ENCODE results near the gene TRNP1. TPM values are rescaled to one million over a fixed set of nuclear protein-coding genes. Genes with fewer than 3 reads are reported as not detected.

TRNP1 gene
- polyA plus RNA-seq, 1 experiment, result 50.7 TPM

GRCh38 chr1:27036718-27037117 lies 43.2 kb downstream of the TRNP1 start:
- no peak overlapping the region for H3K4me3 ChIP-seq (ENCODE audit: low read depth, low read length)
- ChIA-PET POLR2A (interaction anchor here (0.6 kb wide), 1 partner anchor 118 kb away, joined by 4 read pairs; no protein-coding TSS in a partner anchor), CTCF (interaction anchor here (0.7 to 3.8 kb wide), 3 partner anchors 9 to 134 kb away, joined by 4 to 31 read pairs (median 6); no protein-coding TSS in a partner anchor)
- TF ChIP-seq CTCF (IDR thresholded peaks at IDR 0.05; ENCODE audit: low read depth, low read length), result no peak
- DNase-seq (ENCODE audit: low read depth, low spot score), result no peak
- H3K27me3 ChIP-seq (ENCODE audit: control insufficient read depth, insufficient read depth, low read length), result peaks cover 2% of the 10 kb centered on the region
- H3K27ac ChIP-seq (ENCODE audit: low read depth, low read length), result no peak overlapping the region
- no peaks in the 10 kb centered on the region for H3K9me3 ChIP-seq (ENCODE audit: control insufficient read depth, insufficient read depth, low read length)

- no peak overlapping the region for H3K4me3 ChIP-seq (ENCODE audit: low read depth, low read length)
- TF ChIP-seq CTCF (IDR thresholded peaks at IDR 0.05; ENCODE audit: low read depth, low read length), result no peak
- no peak overlapping the region for H3K27ac ChIP-seq (ENCODE audit: low read depth, low read length)
- ChIA-PET CTCF (interaction anchor here (1.3 to 3.8 kb wide), 2 partner anchors 8 to 60 kb away, joined by 6 to 31 read pairs; no protein-coding TSS in a partner anchor), POLR2A (interaction anchor here (0.5 kb wide), 1 partner anchor 1221 kb away, joined by 5 read pairs; no protein-coding TSS in a partner anchor)
- H3K27me3 ChIP-seq (ENCODE audit: control insufficient read depth, insufficient read depth, low read length), result peaks cover 2% of the 10 kb centered on the region
- H3K9me3 ChIP-seq (ENCODE audit: control insufficient read depth, insufficient read depth, low read length), result no peaks in the 10 kb centered on the region
- no peak for DNase-seq (ENCODE audit: low read depth, low spot score)
Observed at GRCh38 chr1:27037518-27037917, 44.0 kb downstream of the TRNP1 start.

- POLR2A ChIA-PET, result interaction anchor here (0.5 kb wide), 1 partner anchor 1220 kb away, joined by 5 read pairs; no protein-coding TSS in a partner anchor
- no peak overlapping the region for H3K4me3 ChIP-seq (ENCODE audit: low read depth, low read length)
- CTCF ChIA-PET, result interaction anchor here (0.9 kb wide), 1 partner anchor 59 kb away, joined by 3 read pairs; no protein-coding TSS in a partner anchor
Observed at GRCh38 chr1:27038020-27038419, 44.5 kb downstream of the TRNP1 start.

GRCh38 chr1:27042670-27043069 lies 49.2 kb downstream of the TRNP1 start:
- Histone ChIP-seq H3K27me3 (ENCODE audit: control insufficient read depth, insufficient read depth, low read length) (no peaks in the 10 kb centered on the region), H3K4me3 (ENCODE audit: low read depth, low read length) (no peak overlapping the region), H3K27ac (ENCODE audit: low read depth, low read length) (no peak overlapping the region), H3K9me3 (ENCODE audit: control insufficient read depth, insufficient read depth, low read length) (no peaks in the 10 kb centered on the region)
- no peak for DNase-seq (ENCODE audit: low read depth, low spot score)
- ChIA-PET POLR2A (no interaction called here), CTCF (interaction anchor here (0.6 to 8.5 kb wide), 7 partner anchors 13 to 352 kb away, joined by 3 to 348 read pairs (median 26); no protein-coding TSS in a partner anchor)
- no peak for TF ChIP-seq CTCF (IDR thresholded peaks at IDR 0.05; ENCODE audit: low read depth, low read length)

More at GRCh38 chr1:27038020-27038419, 44.5 kb downstream of the TRNP1 start:
- TF ChIP-seq CTCF (IDR thresholded peaks at IDR 0.05; ENCODE audit: low read depth, low read length), result no peak
- no peak overlapping the region for H3K27ac ChIP-seq (ENCODE audit: low read depth, low read length)
- no peaks in the 10 kb centered on the region for H3K9me3 ChIP-seq (ENCODE audit: control insufficient read depth, insufficient read depth, low read length)
- no peak for DNase-seq (ENCODE audit: low read depth, low spot score)
- peaks cover 2% of the 10 kb centered on the region for H3K27me3 ChIP-seq (ENCODE audit: control insufficient read depth, insufficient read depth, low read length)

GRCh38 chr1:27044613-27045151 lies 51.2 kb downstream of the TRNP1 start:
- ChIA-PET CTCF (interaction anchor here (0.6 to 8.5 kb wide), 32 partner anchors 9 to 552 kb away, joined by 3 to 348 read pairs (median 4); no protein-coding TSS in a partner anchor), POLR2A (interaction anchor here (0.9 kb wide), 1 partner anchor 256 kb away, joined by 4 read pairs; no protein-coding TSS in a partner anchor)
- peak; percentile 98 for TF ChIP-seq CTCF (IDR thresholded peaks at IDR 0.05; ENCODE audit: low read depth, low read length)
- Histone ChIP-seq H3K27ac (ENCODE audit: low read depth, low read length) (no peak overlapping the region), H3K27me3 (ENCODE audit: control insufficient read depth, insufficient read depth, low read length) (no peaks in the 10 kb centered on the region), H3K9me3 (ENCODE audit: control insufficient read depth, insufficient read depth, low read length) (no peaks in the 10 kb centered on the region), H3K4me3 (ENCODE audit: low read depth, low read length) (no peak overlapping the region)
- peak; percentile 26 for DNase-seq (ENCODE audit: low read depth, low spot score)
